SIG-M5 treated with dmso at 0.1 percent for 504 hours (cell line): ENCODE results near the gene ZC3H13.

Experiments
- DNase-seq: peaks from one replicate; lab custom pipeline; 2025; ENCODE audit not compliant: unreplicated experiment; lab: John Stamatoyannopoulos, UW

ZC3H13 gene, protein sequence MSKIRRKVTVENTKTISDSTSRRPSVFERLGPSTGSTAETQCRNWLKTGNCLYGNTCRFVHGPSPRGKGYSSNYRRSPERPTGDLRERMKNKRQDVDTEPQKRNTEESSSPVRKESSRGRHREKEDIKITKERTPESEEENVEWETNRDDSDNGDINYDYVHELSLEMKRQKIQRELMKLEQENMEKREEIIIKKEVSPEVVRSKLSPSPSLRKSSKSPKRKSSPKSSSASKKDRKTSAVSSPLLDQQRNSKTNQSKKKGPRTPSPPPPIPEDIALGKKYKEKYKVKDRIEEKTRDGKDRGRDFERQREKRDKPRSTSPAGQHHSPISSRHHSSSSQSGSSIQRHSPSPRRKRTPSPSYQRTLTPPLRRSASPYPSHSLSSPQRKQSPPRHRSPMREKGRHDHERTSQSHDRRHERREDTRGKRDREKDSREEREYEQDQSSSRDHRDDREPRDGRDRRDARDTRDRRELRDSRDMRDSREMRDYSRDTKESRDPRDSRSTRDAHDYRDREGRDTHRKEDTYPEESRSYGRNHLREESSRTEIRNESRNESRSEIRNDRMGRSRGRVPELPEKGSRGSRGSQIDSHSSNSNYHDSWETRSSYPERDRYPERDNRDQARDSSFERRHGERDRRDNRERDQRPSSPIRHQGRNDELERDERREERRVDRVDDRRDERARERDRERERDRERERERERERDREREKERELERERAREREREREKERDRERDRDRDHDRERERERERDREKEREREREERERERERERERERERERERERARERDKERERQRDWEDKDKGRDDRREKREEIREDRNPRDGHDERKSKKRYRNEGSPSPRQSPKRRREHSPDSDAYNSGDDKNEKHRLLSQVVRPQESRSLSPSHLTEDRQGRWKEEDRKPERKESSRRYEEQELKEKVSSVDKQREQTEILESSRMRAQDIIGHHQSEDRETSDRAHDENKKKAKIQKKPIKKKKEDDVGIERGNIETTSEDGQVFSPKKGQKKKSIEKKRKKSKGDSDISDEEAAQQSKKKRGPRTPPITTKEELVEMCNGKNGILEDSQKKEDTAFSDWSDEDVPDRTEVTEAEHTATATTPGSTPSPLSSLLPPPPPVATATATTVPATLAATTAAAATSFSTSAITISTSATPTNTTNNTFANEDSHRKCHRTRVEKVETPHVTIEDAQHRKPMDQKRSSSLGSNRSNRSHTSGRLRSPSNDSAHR (N-terminal part only)

GRCh38 chr13:46052319-46053161, at the start of gene ZC3H13:
Gene ZC3H13 (minus strand): TSS chr13:46052746. CDS start chr13:46045507, 7,239 bp downstream.
- peak; percentile 96 for DNase-seq

- no peak for DNase-seq
Observed at GRCh38 chr13:46102255-46102605, 49.7 kb upstream of the ZC3H13 start.

- DNase-seq: peak; percentile 76
Observed at GRCh38 chr13:46101484-46102254, 49.1 kb upstream of the ZC3H13 start.

DNA sequence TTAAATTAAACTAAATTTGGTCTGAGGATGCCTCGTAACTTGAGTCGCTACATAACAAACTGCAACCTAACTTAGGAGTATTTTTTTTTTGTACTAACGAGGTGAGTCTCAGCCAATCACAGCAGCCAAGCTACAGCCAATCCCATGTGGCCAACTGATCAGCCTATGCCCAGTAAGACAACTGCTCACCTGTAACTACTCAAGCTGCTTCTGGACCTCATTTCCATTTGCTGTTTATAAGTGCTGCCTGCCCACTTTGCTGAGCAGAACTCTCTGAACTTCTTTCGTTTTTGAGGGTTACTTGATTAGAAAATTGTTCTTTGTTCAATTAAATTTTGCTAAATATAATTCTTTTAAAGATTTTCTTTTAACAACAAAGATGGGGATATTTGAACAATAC, 48.5 kb upstream of the ZC3H13 start:
- DNase-seq: no peak

- DNase-seq: peak; percentile 89
Observed at GRCh38 chr13:46100191-46100815, 47.8 kb upstream of the ZC3H13 start.

DNA sequence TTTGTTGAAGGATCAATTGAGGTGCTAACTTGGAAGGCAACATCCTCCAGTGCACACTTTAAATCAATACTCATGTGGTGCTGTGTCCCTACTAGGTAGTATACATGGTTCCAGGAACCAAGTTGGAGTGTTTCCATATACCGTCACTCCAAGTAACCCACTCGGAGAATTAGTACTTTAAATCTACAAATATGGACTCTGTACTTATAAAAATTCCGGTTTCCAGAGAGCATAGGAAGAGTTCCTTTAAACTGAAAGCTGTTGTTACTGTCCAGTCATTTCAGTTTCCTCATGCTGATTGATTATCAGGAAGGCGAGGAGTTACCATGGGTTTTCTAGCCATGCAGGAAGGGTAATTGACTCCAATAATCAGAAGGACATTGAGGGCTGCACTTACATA, 45.1 kb upstream of the ZC3H13 start:
- DNase-seq: no peak

DNA sequence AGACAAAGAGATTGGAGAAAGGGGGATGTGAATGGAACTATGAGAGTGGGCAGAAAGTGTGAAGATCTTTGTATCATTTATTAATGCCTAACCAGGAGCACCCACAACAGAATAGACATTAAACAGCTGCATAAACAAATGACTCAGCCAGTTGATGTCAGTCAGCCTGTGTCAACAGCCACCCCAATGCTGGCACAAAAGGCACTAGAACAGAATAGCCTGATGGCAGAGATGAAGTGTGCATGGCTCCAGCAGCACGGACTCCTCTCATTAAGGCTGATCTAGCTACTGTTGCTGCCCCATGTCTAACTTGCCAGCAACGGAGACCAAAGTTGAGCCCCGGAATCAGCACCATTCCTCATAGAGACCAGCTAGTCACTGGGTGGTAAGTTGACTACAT, 44.5 kb upstream of the ZC3H13 start:
- DNase-seq: no peak

DNA sequence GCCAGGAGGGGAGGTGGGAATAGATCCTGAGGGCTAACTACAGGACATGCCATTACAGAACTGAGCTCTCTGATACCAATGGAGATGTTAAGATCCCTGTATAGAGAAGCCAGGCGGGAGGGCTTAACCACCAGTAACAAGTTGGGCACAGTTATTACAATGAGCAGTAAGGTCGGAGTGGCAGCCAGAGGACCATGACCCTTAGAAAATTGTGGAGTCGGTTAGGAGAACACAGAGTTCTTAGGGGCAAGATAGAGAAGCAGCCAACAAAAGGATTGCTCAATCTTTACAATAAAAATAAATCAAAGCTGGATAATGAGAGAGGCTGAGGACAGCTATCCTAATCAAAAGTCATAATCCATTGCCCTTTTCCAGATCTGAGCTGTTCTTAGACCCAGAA, 41.9 kb upstream of the ZC3H13 start:
- DNase-seq: no peak

DNA sequence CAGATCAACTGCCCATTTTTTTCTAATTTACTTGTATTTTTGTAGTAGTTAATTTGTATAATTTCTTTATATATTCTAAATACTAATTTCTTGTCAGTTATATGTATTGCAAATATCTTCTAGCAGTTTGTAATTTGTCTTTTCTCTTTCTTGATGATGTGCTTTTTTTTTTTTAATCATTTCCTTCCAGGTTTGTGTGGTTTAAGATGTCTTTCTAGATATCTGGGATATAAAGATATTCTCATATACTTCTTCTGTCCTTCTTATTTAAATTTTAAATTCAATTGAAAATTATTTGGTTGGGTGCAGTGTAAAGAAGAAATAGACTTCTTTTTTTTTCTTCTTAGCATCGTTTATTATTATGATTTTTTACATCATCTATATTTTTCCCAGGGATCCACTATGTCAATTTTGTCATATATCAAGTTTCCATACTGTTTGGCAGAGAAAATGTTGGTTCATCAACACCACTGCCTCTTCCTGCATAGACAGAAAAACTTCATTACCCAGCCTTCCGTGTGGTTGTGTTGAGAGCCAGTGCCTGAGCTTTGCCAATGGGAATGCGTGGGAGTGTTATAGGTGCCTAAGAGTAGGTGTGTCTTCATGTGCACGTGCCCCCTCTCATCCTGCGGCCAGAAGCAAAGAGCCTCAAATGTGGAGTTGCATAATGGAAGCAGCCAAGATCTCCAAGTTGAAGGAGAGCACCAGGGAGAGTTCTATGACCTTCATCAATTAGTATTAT, 36.4 kb upstream of the ZC3H13 start:
- no peak for DNase-seq

GRCh38 chr13:46087481-46087880, 34.9 kb upstream of the ZC3H13 start:
- no peak for DNase-seq

- DNase-seq: no peak
Observed at GRCh38 chr13:46086985-46087384, 34.4 kb upstream of the ZC3H13 start.

DNA sequence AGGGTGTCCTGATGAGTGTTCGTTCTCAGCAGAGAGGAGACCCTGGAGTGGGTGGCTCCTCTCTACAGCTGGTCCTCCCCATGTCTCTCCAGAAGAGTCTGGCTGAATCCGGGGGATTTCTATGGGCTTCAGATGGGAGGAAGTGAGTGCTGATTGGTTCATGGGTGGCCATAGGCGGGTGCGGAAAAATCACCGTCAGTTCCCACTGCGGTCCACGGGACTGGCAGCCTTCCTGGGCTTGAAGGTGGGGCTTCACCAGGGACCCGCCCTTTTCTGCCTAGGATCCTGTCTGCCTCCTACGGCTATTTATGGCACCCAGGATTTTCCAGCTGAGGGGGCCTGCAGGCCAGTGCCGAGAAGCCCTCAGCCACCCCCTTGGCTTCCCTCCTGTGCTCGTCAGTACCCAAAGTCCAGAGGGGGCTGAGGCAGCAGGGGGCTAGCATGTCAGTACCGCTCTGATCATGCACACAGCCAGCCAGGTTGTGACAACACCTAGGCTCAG, 33.9 kb upstream of the ZC3H13 start:
- DNase-seq: no peak

DNA sequence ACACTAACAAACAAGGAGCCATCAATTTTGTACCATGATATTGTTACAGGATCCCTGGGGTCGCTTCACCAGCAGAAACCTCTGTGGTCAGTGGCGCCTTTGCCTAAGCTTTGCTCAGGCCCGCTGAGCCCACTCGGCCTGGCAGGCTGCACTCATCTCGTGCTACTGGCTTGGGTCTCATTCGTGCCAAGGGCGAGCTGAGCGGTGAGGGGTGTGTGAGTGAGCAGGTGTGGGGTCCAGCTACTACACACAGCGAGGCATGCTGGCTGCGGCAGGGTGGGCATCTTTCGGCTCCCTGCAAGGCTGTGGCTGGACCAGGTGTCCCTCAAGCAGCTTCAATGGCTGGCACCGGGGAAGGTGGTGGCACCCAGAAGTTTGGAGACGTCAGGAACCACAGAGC, 33.2 kb upstream of the ZC3H13 start:
- DNase-seq: no peak

- no peak for DNase-seq
Observed at GRCh38 chr13:46082324-46082723, 29.8 kb upstream of the ZC3H13 start.

DNA sequence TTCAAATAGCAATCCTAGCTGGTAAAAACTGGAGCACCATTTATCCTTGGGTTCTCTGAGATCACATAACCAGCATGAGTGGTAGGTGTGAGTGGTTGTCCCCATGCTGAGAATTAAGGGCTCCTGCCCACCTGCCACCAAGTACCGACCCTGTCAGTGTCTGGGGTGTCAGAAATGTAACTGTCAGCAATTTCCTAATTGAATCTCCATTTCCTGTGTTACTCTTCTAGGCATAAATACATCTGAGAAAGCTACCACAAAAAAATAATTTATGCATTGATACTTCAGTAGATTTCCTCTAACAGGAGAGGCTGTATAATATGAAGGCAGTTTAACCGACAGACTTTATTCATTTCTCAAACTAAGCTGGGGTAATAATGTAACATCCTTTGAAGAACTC, 27.2 kb upstream of the ZC3H13 start:
- DNase-seq: no peak

GRCh38 chr13:46077265-46077664, 24.7 kb upstream of the ZC3H13 start:
- DNase-seq: peak; percentile 5

- no peak for DNase-seq
Observed at GRCh38 chr13:46076827-46077226, 24.3 kb upstream of the ZC3H13 start.

GRCh38 chr13:46075811-46076210, 23.3 kb upstream of the ZC3H13 start:
- DNase-seq: no peak
